Measurements from ENCODE around the gene MOB2. TPM values are rescaled to one million over a fixed set of nuclear protein-coding genes. Genes with fewer than 3 reads are reported as not detected.

The MOB2 gene
- total and polyA plus RNA-seq, 4 donors, result 8.3 to 18.5 (median 14.8) TPM

DNA sequence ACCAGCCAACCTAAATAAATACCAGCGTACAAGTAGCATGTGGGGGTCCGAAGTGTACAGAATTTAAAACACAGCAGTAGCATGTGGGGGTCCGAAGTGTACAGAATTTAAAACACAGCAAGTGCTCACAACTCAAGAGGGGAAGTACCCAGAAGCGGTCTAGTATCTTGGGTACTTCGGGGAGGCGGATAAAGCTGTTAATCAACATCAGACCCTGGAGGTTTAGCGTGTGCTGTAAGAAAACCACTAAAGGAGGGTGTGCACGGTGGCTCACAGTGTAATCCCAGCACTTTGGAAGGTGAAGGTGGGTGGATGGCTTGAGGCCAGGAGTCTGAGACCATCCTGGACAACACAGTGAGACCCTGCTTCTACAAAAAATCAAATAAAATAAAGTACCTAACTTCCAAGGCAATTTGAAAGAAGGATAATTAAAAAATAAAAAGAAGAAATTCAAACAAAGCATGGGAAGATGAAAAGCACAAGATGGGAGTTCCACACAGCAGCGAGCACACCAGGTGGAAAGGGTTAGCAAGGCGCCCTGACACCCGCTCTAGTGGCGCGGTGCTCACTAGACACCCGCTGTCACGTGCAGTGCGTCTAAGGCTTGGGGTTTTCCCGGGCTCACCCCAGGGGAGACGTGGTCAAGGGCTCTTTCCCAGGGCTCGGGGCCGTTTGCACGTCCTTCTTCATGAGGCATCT is 35.0 kb upstream of the MOB2 start:
- Histone ChIP-seq H3K4me1 (ENCODE audit: control insufficient read depth in 4 of 4, insufficient read depth in 4 of 4, low read length in 3 of 4) (peaks cover 0 to 5% (median 0%) of the 10 kb centered on the region in 4 donors), H3K27ac (ENCODE audit: low read depth in 1 of 2, low read length in 2 of 2) (no peak overlapping the region), H3K27me3 (ENCODE audit: control insufficient read depth in 4 of 4, insufficient read depth in 4 of 4, low read length in 3 of 4) (no peaks in the 10 kb centered on the region), H3K9ac (ENCODE audit: low read depth in 1 of 2, low read length in 2 of 2) (no peak overlapping the region), H3K36me3 (ENCODE audit: control insufficient read depth in 4 of 4, insufficient read depth in 3 of 4, low read depth in 1 of 4, low read length in 3 of 4) (no peaks in the 10 kb centered on the region), H3K9me3 (ENCODE audit: control insufficient read depth in 4 of 4, low read length in 3 of 4) (no peaks in the 10 kb centered on the region), H3K4me3 (ENCODE audit: low read depth in 1 of 3, low read length in 3 of 3) (no peak overlapping the region)
- WGBS, result 92% methylated on average over 21 of the region's 21 CpGs
- no peak for DNase-seq (ENCODE audit: low spot score)
- TF ChIP-seq JUND (IDR thresholded peaks at IDR 0.05) (no peak), RXRA (IDR thresholded peaks at IDR 0.05) (no peak), YY1 (IDR thresholded peaks at IDR 0.05) (no peak), SP1 (IDR thresholded peaks at IDR 0.05) (no peak)

DNA sequence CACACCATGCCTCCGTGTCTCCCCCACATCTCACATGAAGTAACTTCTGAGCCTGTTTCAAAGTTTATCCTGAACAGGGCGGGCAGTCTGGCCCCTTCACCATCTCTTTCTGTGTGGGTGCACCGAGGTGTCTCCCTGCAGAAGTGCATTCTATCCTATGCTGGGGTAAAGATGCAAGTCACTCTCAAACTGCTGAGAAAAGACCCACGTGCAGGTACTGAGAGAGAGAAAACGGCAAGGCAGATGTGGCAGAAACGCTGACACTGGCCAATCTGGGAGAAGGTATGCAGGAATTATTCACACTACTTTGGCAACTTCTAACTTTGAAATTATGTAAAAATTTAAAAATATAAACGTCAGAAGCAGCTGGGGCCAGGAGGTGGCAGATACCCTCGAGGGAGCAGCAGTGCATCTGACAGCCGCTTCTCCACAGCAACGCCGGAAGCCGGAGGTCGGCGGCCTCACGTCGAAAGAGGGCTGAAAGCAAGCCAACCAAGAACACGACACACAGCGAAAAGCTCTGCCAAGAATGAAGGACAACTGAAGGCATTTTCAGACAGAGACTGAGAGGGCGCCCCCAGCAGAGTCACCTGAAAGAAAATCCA is 34.2 kb upstream of the MOB2 start:
- no peaks in the 10 kb centered on the region for H3K9me3 ChIP-seq (ENCODE audit: control insufficient read depth in 4 of 4, low read length in 3 of 4)
- DNase-seq (ENCODE audit: low spot score), result no peak
- 58% methylated on average over 19 of the region's 19 CpGs for WGBS
- no peak overlapping the region for H3K4me3 ChIP-seq (ENCODE audit: low read depth in 1 of 3, low read length in 3 of 3)
- H3K27me3 ChIP-seq (ENCODE audit: control insufficient read depth in 4 of 4, insufficient read depth in 4 of 4, low read length in 3 of 4), result no peaks in the 10 kb centered on the region
- H3K4me1 ChIP-seq (ENCODE audit: control insufficient read depth in 4 of 4, insufficient read depth in 4 of 4, low read length in 3 of 4), result peaks cover 0 to 9% (median under 1%) of the 10 kb centered on the region in 4 donors
- H3K36me3 ChIP-seq (ENCODE audit: control insufficient read depth in 4 of 4, insufficient read depth in 3 of 4, low read depth in 1 of 4, low read length in 3 of 4), result no peaks in the 10 kb centered on the region
- H3K27ac ChIP-seq (ENCODE audit: low read depth in 1 of 2, low read length in 2 of 2), result no peak overlapping the region
- TF ChIP-seq, protein P1, sequence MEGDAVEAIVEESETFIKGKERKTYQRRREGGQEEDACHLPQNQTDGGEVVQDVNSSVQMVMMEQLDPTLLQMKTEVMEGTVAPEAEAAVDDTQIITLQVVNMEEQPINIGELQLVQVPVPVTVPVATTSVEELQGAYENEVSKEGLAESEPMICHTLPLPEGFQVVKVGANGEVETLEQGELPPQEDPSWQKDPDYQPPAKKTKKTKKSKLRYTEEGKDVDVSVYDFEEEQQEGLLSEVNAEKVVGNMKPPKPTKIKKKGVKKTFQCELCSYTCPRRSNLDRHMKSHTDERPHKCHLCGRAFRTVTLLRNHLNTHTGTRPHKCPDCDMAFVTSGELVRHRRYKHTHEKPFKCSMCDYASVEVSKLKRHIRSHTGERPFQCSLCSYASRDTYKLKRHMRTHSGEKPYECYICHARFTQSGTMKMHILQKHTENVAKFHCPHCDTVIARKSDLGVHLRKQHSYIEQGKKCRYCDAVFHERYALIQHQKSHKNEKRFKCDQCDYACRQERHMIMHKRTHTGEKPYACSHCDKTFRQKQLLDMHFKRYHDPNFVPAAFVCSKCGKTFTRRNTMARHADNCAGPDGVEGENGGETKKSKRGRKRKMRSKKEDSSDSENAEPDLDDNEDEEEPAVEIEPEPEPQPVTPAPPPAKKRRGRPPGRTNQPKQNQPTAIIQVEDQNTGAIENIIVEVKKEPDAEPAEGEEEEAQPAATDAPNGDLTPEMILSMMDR (IDR thresholded peaks at IDR 0.05; ENCODE audit: low read depth, low read length, missing input control), result no peak
- TF ChIP-seq NR2F2 (IDR thresholded peaks at IDR 0.05), result peak; percentile 33
- no peak for TF ChIP-seq YY1 (IDR thresholded peaks at IDR 0.05)
- no peak for TF ChIP-seq HNF4G (IDR thresholded peaks at IDR 0.05)
- no peak for TF ChIP-seq HNF4A (conservative IDR thresholded peaks at IDR 0.05)
- TF ChIP-seq, protein P2, sequence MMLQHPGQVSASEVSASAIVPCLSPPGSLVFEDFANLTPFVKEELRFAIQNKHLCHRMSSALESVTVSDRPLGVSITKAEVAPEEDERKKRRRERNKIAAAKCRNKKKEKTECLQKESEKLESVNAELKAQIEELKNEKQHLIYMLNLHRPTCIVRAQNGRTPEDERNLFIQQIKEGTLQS (IDR thresholded peaks at IDR 0.05), result no peak
- no peak overlapping the region for H3K9ac ChIP-seq (ENCODE audit: low read depth in 1 of 2, low read length in 2 of 2)

DNA sequence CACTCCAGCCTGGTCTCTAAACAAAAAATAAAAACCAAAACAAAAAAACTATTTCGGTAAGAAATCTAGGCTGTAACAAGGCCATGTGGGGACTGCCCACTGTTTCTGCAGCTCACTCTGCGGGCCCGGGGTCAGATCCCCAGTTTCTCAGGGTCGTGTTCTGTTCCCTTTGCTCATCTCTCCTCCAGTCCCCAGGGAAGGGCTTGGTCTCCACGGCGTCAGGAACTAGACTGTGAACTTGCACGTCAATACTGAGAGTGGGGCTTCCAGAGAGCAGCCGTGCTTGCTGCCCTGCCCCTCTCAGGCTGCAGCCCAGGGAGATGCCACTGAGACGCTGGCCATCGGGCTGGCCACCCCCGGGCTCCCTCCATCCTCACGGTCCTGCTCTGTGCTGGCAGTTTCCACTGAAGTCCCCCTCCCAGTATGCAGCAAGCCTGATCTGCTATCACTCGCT is 33.7 kb upstream of the MOB2 start:
- no peak for DNase-seq (ENCODE audit: low spot score)
- no peak overlapping the region for H3K27ac ChIP-seq (ENCODE audit: low read depth in 1 of 2, low read length in 2 of 2)
- H3K4me3 ChIP-seq (ENCODE audit: low read depth in 1 of 3, low read length in 3 of 3), result no peak overlapping the region
- 89% methylated on average over 13 of the region's 13 CpGs for WGBS
- no peaks in the 10 kb centered on the region for H3K27me3 ChIP-seq (ENCODE audit: control insufficient read depth in 4 of 4, insufficient read depth in 4 of 4, low read length in 3 of 4)
- H3K9ac ChIP-seq (ENCODE audit: low read depth in 1 of 2, low read length in 2 of 2), result no peak overlapping the region
- no peaks in the 10 kb centered on the region for H3K9me3 ChIP-seq (ENCODE audit: control insufficient read depth in 4 of 4, low read length in 3 of 4)
- peaks cover 2 to 15% (median 5%) of the 10 kb centered on the region in 4 donors for H3K4me1 ChIP-seq (ENCODE audit: control insufficient read depth in 4 of 4, insufficient read depth in 4 of 4, low read length in 3 of 4)
- H3K36me3 ChIP-seq (ENCODE audit: control insufficient read depth in 4 of 4, insufficient read depth in 3 of 4, low read depth in 1 of 4, low read length in 3 of 4), result no peaks in the 10 kb centered on the region
- TF ChIP-seq, protein P2 (IDR thresholded peaks at IDR 0.05), result no peak
- no peak for TF ChIP-seq RXRA (IDR thresholded peaks at IDR 0.05)
- TF ChIP-seq, protein P3, sequence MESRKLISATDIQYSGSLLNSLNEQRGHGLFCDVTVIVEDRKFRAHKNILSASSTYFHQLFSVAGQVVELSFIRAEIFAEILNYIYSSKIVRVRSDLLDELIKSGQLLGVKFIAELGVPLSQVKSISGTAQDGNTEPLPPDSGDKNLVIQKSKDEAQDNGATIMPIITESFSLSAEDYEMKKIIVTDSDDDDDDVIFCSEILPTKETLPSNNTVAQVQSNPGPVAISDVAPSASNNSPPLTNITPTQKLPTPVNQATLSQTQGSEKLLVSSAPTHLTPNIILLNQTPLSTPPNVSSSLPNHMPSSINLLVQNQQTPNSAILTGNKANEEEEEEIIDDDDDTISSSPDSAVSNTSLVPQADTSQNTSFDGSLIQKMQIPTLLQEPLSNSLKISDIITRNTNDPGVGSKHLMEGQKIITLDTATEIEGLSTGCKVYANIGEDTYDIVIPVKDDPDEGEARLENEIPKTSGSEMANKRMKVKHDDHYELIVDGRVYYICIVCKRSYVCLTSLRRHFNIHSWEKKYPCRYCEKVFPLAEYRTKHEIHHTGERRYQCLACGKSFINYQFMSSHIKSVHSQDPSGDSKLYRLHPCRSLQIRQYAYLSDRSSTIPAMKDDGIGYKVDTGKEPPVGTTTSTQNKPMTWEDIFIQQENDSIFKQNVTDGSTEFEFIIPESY (IDR thresholded peaks at IDR 0.05), result no peak
- TF ChIP-seq, protein P1 (IDR thresholded peaks at IDR 0.05; ENCODE audit: low read depth, low read length, missing input control), result no peak
- no peak for TF ChIP-seq NR2F2 (IDR thresholded peaks at IDR 0.05)
- TF ChIP-seq, protein P4, sequence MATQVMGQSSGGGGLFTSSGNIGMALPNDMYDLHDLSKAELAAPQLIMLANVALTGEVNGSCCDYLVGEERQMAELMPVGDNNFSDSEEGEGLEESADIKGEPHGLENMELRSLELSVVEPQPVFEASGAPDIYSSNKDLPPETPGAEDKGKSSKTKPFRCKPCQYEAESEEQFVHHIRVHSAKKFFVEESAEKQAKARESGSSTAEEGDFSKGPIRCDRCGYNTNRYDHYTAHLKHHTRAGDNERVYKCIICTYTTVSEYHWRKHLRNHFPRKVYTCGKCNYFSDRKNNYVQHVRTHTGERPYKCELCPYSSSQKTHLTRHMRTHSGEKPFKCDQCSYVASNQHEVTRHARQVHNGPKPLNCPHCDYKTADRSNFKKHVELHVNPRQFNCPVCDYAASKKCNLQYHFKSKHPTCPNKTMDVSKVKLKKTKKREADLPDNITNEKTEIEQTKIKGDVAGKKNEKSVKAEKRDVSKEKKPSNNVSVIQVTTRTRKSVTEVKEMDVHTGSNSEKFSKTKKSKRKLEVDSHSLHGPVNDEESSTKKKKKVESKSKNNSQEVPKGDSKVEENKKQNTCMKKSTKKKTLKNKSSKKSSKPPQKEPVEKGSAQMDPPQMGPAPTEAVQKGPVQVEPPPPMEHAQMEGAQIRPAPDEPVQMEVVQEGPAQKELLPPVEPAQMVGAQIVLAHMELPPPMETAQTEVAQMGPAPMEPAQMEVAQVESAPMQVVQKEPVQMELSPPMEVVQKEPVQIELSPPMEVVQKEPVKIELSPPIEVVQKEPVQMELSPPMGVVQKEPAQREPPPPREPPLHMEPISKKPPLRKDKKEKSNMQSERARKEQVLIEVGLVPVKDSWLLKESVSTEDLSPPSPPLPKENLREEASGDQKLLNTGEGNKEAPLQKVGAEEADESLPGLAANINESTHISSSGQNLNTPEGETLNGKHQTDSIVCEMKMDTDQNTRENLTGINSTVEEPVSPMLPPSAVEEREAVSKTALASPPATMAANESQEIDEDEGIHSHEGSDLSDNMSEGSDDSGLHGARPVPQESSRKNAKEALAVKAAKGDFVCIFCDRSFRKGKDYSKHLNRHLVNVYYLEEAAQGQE (IDR thresholded peaks at IDR 0.05), result no peak
- TF ChIP-seq, protein P5, sequence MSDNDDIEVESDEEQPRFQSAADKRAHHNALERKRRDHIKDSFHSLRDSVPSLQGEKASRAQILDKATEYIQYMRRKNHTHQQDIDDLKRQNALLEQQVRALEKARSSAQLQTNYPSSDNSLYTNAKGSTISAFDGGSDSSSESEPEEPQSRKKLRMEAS (IDR thresholded peaks at IDR 0.05), result no peak
- TF ChIP-seq FOXA2 (IDR thresholded peaks at IDR 0.05), result no peak
- no peak for TF ChIP-seq GABPA (IDR thresholded peaks at IDR 0.05 in 1 of 2, conservative IDR thresholded peaks at IDR 0.05 in 1 of 2)
- TF ChIP-seq YY1 (IDR thresholded peaks at IDR 0.05), result no peak
- TF ChIP-seq HNF4A (conservative IDR thresholded peaks at IDR 0.05), result no peak
- TF ChIP-seq SP1 (IDR thresholded peaks at IDR 0.05), result no peak

Data from liver (tissue), 9 donors.